Adrenal gland (tissue), 19 donors: ENCODE results near the gene KCNB1. TPM values are rescaled to one million over a fixed set of nuclear protein-coding genes. Genes with fewer than 3 reads are reported as not detected.

ENCODE experiments used
- DNase-seq, 7 donors: peaks; one replicate each; pipeline ENCODE4 v3.0.0-alpha.2; 2019 to 2020
- H3K27ac ChIP-seq, 5 donors: fragments of 200-600 bp; sonication (generic) in 4 of 5; 1 replicate in 3 of 5; 2 replicates in 2 of 5; pipeline versions ENCODE4 v1.5.1 to v1.8.0; 2016 to 2020; ENCODE audit warnings: mild to moderate bottlenecking in 1 of 5
- H3K27me3 ChIP-seq: fragments of 200-600 bp; 2 replicates; pipeline ENCODE4 v1.8.0; 2021
- H3K36me3 ChIP-seq, 2 donors: fragments of 200-600 bp; replicated peaks in 1 of 2; 1 replicate in 1 of 2; 2 replicates in 1 of 2; pipeline versions ENCODE4 v1.5.1 to v1.8.0; 2018 to 2022
- H3K4me1 ChIP-seq, 2 donors: fragments of 200-600 bp; replicated peaks in 1 of 2; 1 replicate in 1 of 2; 2 replicates in 1 of 2; pipeline versions ENCODE4 v1.5.1 to v1.8.0; 2018 to 2021
- H3K4me3 ChIP-seq, 4 donors: fragments of 200-600 bp; sonication (generic) in 3 of 4; one replicate each; pipeline ENCODE4 v1.5.1; 2016 to 2018
- H3K9me3 ChIP-seq, 3 donors: fragments of 200-600 bp; sonication (generic) in 1 of 3; replicated peaks in 1 of 3; 1 replicate in 2 of 3; 2 replicates in 1 of 3; pipeline versions ENCODE4 v1.5.1 to v1.8.0; 2016 to 2021
- CTCF ChIP-seq, 6 experiments: fragments of 450-650 bp in 4 of 6; fragments of 200-600 bp in 2 of 6; sonication (generic) in 1 of 6; IDR thresholded peaks; 1 replicate in 5 of 6; 2 replicates in 1 of 6; pipeline versions ENCODE4 v1.5.1 to v1.8.0; 2016 to 2021; ENCODE audit warnings: antibody characterized with exemption in 6 of 6, mild to moderate bottlenecking in 2 of 6, moderate library complexity in 1 of 6
- POLR2A ChIP-seq, 2 donors: fragments of 450-650 bp; IDR thresholded peaks; one replicate each; pipeline ENCODE4 v1.6.1; 2017; ENCODE audit warnings: antibody characterized with exemption in 2 of 2, mild to moderate bottlenecking in 2 of 2, moderate library complexity in 1 of 2
- WGBS, 4 donors: extraction: QIAGEN DNeasy Blood & Tissue Kit in 2 of 4; methylation state at CpG; one replicate each; pipeline versions ENCODE4 v1.1.5 to v1.1.7; 2013 to 2017; 5-methylcytosine and 5-hydroxymethylcytosine counted together
- intact Hi-C, 2 donors: fragments of 100-400 bp; cut with DNase I; formaldehyde crosslinking; loops; one replicate each; pipeline versions ENCODE4 v1.14.1 to v1.15.0; 2022 to 2023
- long read RNA-seq, 10 donors: library from polyadenylated mRNA in 3 of 10; unstranded in 2 of 10; stranded (forward) in 1 of 10; transcript quantifications; one replicate each; pipeline ENCODE4 v2.0.0 and lab custom pipeline, GENCODE V29; 2021 to 2026
- polyA plus RNA-seq, 3 donors: library from polyadenylated mRNA; stranded (reverse); fragments of 200-250 nt in 2 of 3; fragments of 350-450 nt in 1 of 3; fragmentation: Illumina TruSeq in 1 of 3; extraction: RNeasy Lipid Tissue Mini Kit (QIAGEN cat#74804) in 1 of 3; gene quantifications; one replicate each; pipeline ENCODE4 v1.2.3, GENCODE V29; 2013 to 2014
- total RNA-seq, 9 donors: library from RNA; depleted of rRNA in 4 of 9; stranded (reverse); fragments of >200 nt in 4 of 9; fragments of 120-200 nt in 1 of 9; fragmentation: NEBNext Ultra II Directional in 1 of 9; extraction: Animal tissue kit (Norgen Biotek cat#: 25700) in 1 of 9; gene quantifications; one replicate each; pipeline versions ENCODE4 v1.1.0 to v1.2.4, GENCODE V29; 2013 to 2023
- donor health status: healthy with polysubstance abuse.
- donor health status: Bipolar disorder and iron deficiency.
- donor health status: DM: yes; HTN: yes; CAD: no.
- donor health status: DM: no; HTN: no; CAD: no.
- donor health status: DM: no; HTN: no; CAD: no.
- donor health status: DM: yes; HTN: yes; CAD: no.

KCNB1 gene
- total RNA-seq (1 to 10 TPM in 5 of 9 donors, under 1 TPM in 4; 0.11 to 8.2 (median 1.4) TPM), polyA plus RNA-seq (1 to 10 TPM in 2 of 3 donors, under 1 TPM in 1; 0.40 to 2.4 (median 1.3) TPM)
- long read RNA-seq, donor 1 = 0 reads
- long read RNA-seq, donor 2 = 0 reads
- long read RNA-seq, donor 3 = 0 reads
- long read RNA-seq, donor 4 = 0 reads
- long read RNA-seq, donor 5 = 0 reads
- long read RNA-seq, donor 6, partial matches to known transcripts = 0 of 1 reads
- long read RNA-seq, donor 6, other reads (novel, unspliced or antisense) = 1 of 1 reads
- long read RNA-seq, donor 7, full-length matches to known transcripts = 2 of 2 reads
- long read RNA-seq, donor 7, partial matches to known transcripts = 0 of 2 reads
- long read RNA-seq, donor 7, other reads (novel, unspliced or antisense) = 0 of 2 reads
- long read RNA-seq, donor 8 = 0 reads
- long read RNA-seq, donor 9 = 0 reads
- long read RNA-seq, donor 10 = 0 reads

- Histone ChIP-seq H3K36me3 (no peaks in the 10 kb centered on the region), H3K9me3 (no peaks in the 10 kb centered on the region), H3K4me1 (peaks cover 8 to 14% of the 10 kb centered on the region in 2 donors), H3K27me3 (peaks cover 11% of the 10 kb centered on the region), H3K27ac (no peak within 1 kb of the TSS), H3K4me3 (no peak within 1 kb of the TSS)
- TF ChIP-seq POLR2A (IDR thresholded peaks at IDR 0.05) (no peak), CTCF (IDR thresholded peaks at IDR 0.05) (peak in 2 of 6 experiments; percentile 4 to 22)
- WGBS, 4 donors = 1 to 5% (median 1%) methylated on average over 15 to 34 of the region's 34 CpGs
- peak; percentile 42 to 61 (median 57) for DNase-seq
- intact Hi-C loops = loop anchor here (5.0 to 10.0 kb wide), 3 partner anchors 98 to 150 kb away; no protein-coding TSS in a partner anchor
Measured at GRCh38 chr20:49482621-49483017, at the start of gene KCNB1. KCNB1 (minus strand) TSS chr20:49482668; CDS start chr20:49482480, 188 bp downstream.

- Histone ChIP-seq H3K36me3 (no peaks in the 10 kb centered on the region), H3K4me1 (no peaks in the 10 kb centered on the region), H3K27me3 (no peaks in the 10 kb centered on the region), H3K27ac (no peak overlapping the region), H3K4me3 (no peak overlapping the region), H3K9me3 (no peaks in the 10 kb centered on the region)
- no peak for DNase-seq
- WGBS, 4 donors = 66 to 80% (median 75%) methylated on average over 5 of the region's 5 CpGs
- intact Hi-C loops = no loop called here
- TF ChIP-seq POLR2A (IDR thresholded peaks at IDR 0.05) = no peak
Measured at GRCh38 chr20:49529470-49529869, 47.0 kb upstream of the KCNB1 start.

- 70 to 89% (median 82%) methylated on average over 2 of the region's 2 CpGs for WGBS, 4 donors
- DNase-seq = no peak
- TF ChIP-seq CTCF (IDR thresholded peaks at IDR 0.05) (no peak), POLR2A (IDR thresholded peaks at IDR 0.05) (no peak)
- no peaks in the 10 kb centered on the region for H3K27me3 ChIP-seq
- H3K36me3 ChIP-seq = no peaks in the 10 kb centered on the region
- no peak overlapping the region for H3K4me3 ChIP-seq
- no peaks in the 10 kb centered on the region for H3K4me1 ChIP-seq
- intact Hi-C loops = no loop called here
- no peak overlapping the region for H3K27ac ChIP-seq
- no peaks in the 10 kb centered on the region for H3K9me3 ChIP-seq
Measured at GRCh38 chr20:49526568-49526967, 44.1 kb upstream of the KCNB1 start.

- intact Hi-C loops = no loop called here
- 91 to 94% (median 92%) methylated on average over 6 of the region's 6 CpGs for WGBS, 4 donors
- H3K36me3 ChIP-seq = no peaks in the 10 kb centered on the region
- TF ChIP-seq POLR2A (IDR thresholded peaks at IDR 0.05) (no peak), CTCF (IDR thresholded peaks at IDR 0.05) (no peak)
- H3K4me1 ChIP-seq = no peaks in the 10 kb centered on the region
- no peak for DNase-seq
- H3K4me3 ChIP-seq = no peak overlapping the region
- H3K27ac ChIP-seq = no peak overlapping the region
- no peaks in the 10 kb centered on the region for H3K27me3 ChIP-seq
- no peaks in the 10 kb centered on the region for H3K9me3 ChIP-seq
Measured at GRCh38 chr20:49526056-49526455, 43.6 kb upstream of the KCNB1 start.
